NB4 (cell line): ENCODE measurements around the gene COL1A1.

Experiments
- DNase-seq: peaks from one replicate; pipeline ENCODE4 v3.0.0; 2010; ENCODE audit warnings: low read depth
- H3K4me3 ChIP-seq: one replicate; pipeline ENCODE4 v1.5.1; 2011; ENCODE audit warnings: mild to moderate bottlenecking, low read depth, low read length, moderate library complexity
- MYC ChIP-seq: IDR thresholded peaks from 2 replicates; pipeline ENCODE4 v1.6.1; 2011; ENCODE audit warnings: low read depth, low read length
- POLR2A ChIP-seq: IDR thresholded peaks from 2 replicates; pipeline ENCODE4 v1.6.1; 2011; ENCODE audit warnings: mild to moderate bottlenecking; ENCODE audit not compliant: insufficient read length; ENCODE audit errors: extremely low read depth
- TF ChIP-seq, protein P1 (sequence below): IDR thresholded peaks from one replicate; pipeline ENCODE4 v1.5.1; 2012; ENCODE audit warnings: low read depth, low read length
- TF ChIP-seq, protein P2 (sequence below): IDR thresholded peaks from 2 replicates; pipeline ENCODE4 v1.6.1; 2011; ENCODE audit warnings: low read depth, low read length

The COL1A1 gene

GRCh38 chr17:50201276-50201854 is at the start of gene COL1A1:
Gene COL1A1, minus strand, starts transcription at chr17:50201631. Its CDS starts 118 bp downstream, at chr17:50201513.
- TF ChIP-seq POLR2A (no peak), MYC (no peak)
- TF ChIP-seq, protein P1, sequence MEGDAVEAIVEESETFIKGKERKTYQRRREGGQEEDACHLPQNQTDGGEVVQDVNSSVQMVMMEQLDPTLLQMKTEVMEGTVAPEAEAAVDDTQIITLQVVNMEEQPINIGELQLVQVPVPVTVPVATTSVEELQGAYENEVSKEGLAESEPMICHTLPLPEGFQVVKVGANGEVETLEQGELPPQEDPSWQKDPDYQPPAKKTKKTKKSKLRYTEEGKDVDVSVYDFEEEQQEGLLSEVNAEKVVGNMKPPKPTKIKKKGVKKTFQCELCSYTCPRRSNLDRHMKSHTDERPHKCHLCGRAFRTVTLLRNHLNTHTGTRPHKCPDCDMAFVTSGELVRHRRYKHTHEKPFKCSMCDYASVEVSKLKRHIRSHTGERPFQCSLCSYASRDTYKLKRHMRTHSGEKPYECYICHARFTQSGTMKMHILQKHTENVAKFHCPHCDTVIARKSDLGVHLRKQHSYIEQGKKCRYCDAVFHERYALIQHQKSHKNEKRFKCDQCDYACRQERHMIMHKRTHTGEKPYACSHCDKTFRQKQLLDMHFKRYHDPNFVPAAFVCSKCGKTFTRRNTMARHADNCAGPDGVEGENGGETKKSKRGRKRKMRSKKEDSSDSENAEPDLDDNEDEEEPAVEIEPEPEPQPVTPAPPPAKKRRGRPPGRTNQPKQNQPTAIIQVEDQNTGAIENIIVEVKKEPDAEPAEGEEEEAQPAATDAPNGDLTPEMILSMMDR, result no peak
- TF ChIP-seq, protein P2, sequence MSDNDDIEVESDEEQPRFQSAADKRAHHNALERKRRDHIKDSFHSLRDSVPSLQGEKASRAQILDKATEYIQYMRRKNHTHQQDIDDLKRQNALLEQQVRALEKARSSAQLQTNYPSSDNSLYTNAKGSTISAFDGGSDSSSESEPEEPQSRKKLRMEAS, result no peak
- no peak within 1 kb of the TSS for H3K4me3 ChIP-seq
- no peak for DNase-seq

DNA sequence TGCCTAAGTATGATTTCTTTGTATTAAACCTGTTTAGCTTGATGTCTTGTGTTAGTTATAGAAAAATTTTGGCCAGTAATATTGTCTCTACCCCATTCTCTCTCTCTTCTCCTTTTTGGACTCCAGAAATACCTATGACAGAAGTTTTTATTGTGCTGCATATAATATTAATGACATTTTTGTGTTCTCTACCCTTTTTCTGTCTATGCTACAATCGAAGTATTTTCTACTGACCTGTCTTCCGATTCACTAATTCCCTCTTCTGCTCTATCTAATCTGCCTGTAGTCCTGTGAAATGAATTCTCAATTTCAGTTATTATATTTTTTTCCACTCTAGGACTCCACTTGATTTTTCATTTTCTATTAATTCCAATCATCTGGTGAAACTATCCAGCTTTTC is 46.8 kb upstream of the COL1A1 start:
- TF ChIP-seq POLR2A (no peak), MYC (no peak)
- TF ChIP-seq, protein P2, result no peak
- TF ChIP-seq, protein P1, result no peak
- no peak overlapping the region for H3K4me3 ChIP-seq
- DNase-seq, result no peak

DNA sequence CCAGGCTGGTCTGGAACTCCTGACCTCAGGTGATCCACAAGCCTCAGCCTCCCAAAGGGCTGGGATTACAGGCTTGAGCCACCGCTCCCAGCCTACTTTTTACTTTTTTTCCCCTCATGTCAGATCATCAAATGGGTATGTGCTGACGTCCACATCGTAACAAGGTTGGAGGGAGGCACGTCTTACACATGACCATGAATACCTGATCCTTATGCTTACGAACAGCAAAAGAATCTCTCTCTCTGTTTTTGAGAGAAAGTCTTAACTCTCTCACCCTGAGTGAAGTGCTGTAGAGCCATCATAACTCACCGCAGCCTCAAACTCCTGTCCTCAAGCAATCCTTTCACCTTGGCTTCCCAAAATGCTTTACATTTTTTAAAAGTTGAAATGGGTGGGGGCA is 43.3 kb upstream of the COL1A1 start:
- no peak for DNase-seq
- H3K4me3 ChIP-seq, result no peak overlapping the region
- TF ChIP-seq POLR2A (no peak), MYC (no peak)
- TF ChIP-seq, protein P2, result no peak
- TF ChIP-seq, protein P1, result no peak

GRCh38 chr17:50241431-50241830 is 40.0 kb upstream of the COL1A1 start:
- no peak for DNase-seq
- H3K4me3 ChIP-seq, result no peak overlapping the region
- TF ChIP-seq MYC, result no peak
- TF ChIP-seq, protein P1, result no peak

DNA sequence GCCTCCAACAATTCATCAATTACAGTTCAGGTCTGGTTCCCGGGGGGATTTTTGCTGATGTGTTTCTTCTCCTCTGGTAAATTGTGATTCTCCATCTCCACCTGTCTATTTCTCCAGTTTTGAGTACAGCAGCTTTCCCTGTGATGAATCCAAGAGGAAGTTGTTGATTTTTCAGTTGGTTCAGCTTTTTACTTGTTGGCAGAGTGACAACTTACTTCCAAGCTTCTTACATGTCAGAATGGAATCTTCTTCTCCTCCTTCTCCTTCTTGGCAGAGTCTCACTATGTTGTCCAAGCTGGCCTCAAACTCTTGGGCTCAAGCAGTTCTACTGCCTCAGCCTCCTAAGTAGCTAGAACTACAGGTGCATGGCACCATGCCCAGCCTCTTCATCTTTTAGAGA is 39.4 kb upstream of the COL1A1 start:
- DNase-seq, result no peak
- H3K4me3 ChIP-seq, result no peak overlapping the region
- TF ChIP-seq, protein P2, result no peak
- TF ChIP-seq POLR2A, result no peak
- TF ChIP-seq, protein P1, result no peak
- no peak for TF ChIP-seq MYC

DNA sequence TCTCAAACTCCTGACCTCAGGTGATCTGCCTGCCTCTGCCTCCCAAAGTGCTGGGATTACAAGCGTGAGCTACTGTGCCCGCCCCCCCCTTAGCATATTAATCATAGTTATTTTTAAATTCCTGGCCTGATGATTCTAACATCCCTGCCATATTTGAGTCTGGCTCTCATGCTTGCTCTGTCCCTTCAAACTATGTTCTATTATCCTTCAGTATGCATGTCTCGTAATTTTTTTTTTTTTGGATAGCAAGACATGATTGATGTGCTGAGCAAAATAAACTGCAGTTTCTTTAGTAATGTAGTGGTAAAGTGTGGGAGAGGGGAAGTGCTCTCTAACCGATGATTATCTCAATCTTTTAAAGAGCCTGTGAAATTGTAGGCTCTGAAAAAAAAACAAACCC is 38.5 kb upstream of the COL1A1 start:
- TF ChIP-seq, protein P2, result no peak
- TF ChIP-seq, protein P1, result no peak
- TF ChIP-seq POLR2A (no peak), MYC (no peak)
- no peak for DNase-seq
- no peak overlapping the region for H3K4me3 ChIP-seq
